Gastrocnemius medialis (tissue), 4 donors: ENCODE results near the gene AUTS2. TPM values are rescaled to one million over a fixed set of nuclear protein-coding genes. Genes with fewer than 3 reads are reported as not detected.

Experiments used
- ATAC-seq, 2 donors: fragments of 150-250 bp; one replicate each; pipeline ENCODE4 v1.9.1; 2016
- DNase-seq, 2 donors: peaks; one replicate each; pipeline ENCODE4 v3.0.0-alpha.2; 2019
- H3K27ac ChIP-seq, 4 donors: fragments of 200-600 bp; sonication (generic); 1 replicate in 1 of 4; 2 replicates in 3 of 4; pipeline ENCODE4 v1.5.1; 2016 to 2018; ENCODE audit warnings: mild to moderate bottlenecking in 2 of 4, moderate library complexity in 1 of 4
- H3K27me3 ChIP-seq, 3 donors: fragments of 200-600 bp; sonication (generic) in 2 of 3; 1 replicate in 1 of 3; 2 replicates in 2 of 3; pipeline versions ENCODE4 v1.5.1 to v1.6.0; 2016 to 2019; ENCODE audit warnings: mild to moderate bottlenecking in 1 of 3, moderate library complexity in 1 of 3
- H3K36me3 ChIP-seq, 2 donors: fragments of 200-600 bp; sonication (generic) in 1 of 2; one replicate each; pipeline ENCODE4 v1.5.1; 2017 to 2018
- H3K4me1 ChIP-seq, 2 donors: fragments of 200-600 bp; sonication (generic) in 1 of 2; one replicate each; pipeline ENCODE4 v1.5.1; 2016 to 2017; ENCODE audit warnings: mild to moderate bottlenecking in 2 of 2
- H3K4me3 ChIP-seq, 4 donors: fragments of 200-600 bp; sonication (generic) in 3 of 4; 1 replicate in 1 of 4; 2 replicates in 3 of 4; pipeline ENCODE4 v1.5.1; 2016 to 2019; ENCODE audit warnings: mild to moderate bottlenecking in 2 of 4
- H3K9me3 ChIP-seq, 3 donors: fragments of 200-600 bp; sonication (generic) in 2 of 3; 1 replicate in 1 of 3; 2 replicates in 2 of 3; pipeline ENCODE4 v1.5.1; 2016 to 2019
- CTCF ChIP-seq, 5 experiments: fragments of 450-650 bp in 3 of 5; fragments of 200-600 bp in 2 of 5; sonication (generic) in 2 of 5; IDR thresholded peaks in 4 of 5; conservative IDR thresholded peaks in 1 of 5; 1 replicate in 4 of 5; 2 replicates in 1 of 5; pipeline ENCODE4 v1.5.1; 2016 to 2019; ENCODE audit warnings: antibody characterized with exemption in 5 of 5, mild to moderate bottlenecking in 3 of 5, moderate library complexity in 3 of 5
- POLR2A ChIP-seq, 2 donors: fragments of 450-650 bp; IDR thresholded peaks; one replicate each; pipeline ENCODE4 v1.6.1; 2017; ENCODE audit warnings: antibody characterized with exemption in 2 of 2, mild to moderate bottlenecking in 2 of 2, moderate library complexity in 2 of 2
- in situ Hi-C, 4 donors: fragments of 200-750 bp; cut with MboI; loops; one replicate each; pipeline versions ENCODE4 v1.15.0 to v1.8.0; 2017; ENCODE audit warnings: low sequenced_read_pairs in 4 of 4
- intact Hi-C: fragments of 100-400 bp; cut with DNase I; formaldehyde crosslinking; loops from one replicate; pipeline ENCODE4 v1.15.1; 2023; ENCODE audit warnings: low total_unique reads
- total RNA-seq, 4 donors: library from RNA; depleted of rRNA; stranded (reverse); fragments of >200 nt; gene quantifications; one replicate each; pipeline versions ENCODE4 v1.1.0 to v1.2.3, GENCODE V29; 2016

The AUTS2 gene
- total RNA-seq, 4 donors from 2014 or later = 2.5 to 16.2 (median 8.5) TPM

- DNase-seq = no peak
- TF ChIP-seq CTCF (IDR thresholded peaks at IDR 0.05 in 4 of 5, conservative IDR thresholded peaks at IDR 0.05 in 1 of 5) (no peak), POLR2A (IDR thresholded peaks at IDR 0.05) (no peak)
- Histone ChIP-seq H3K9me3 (no peaks in the 10 kb centered on the region), H3K36me3 (no peaks in the 10 kb centered on the region), H3K27ac (no peak overlapping the region), H3K27me3 (no peaks in the 10 kb centered on the region), H3K4me1 (no peaks in the 10 kb centered on the region), H3K4me3 (no peak overlapping the region)
- in situ Hi-C loops (no loop called here), intact Hi-C loops (no loop called here)
- no peak for ATAC-seq
Observed at GRCh38 chr7:70113536-70113935, 515.3 kb downstream of the AUTS2 start.

GRCh38 chr7:70114806-70115205 lies 516.5 kb downstream of the AUTS2 start:
- TF ChIP-seq CTCF (IDR thresholded peaks at IDR 0.05 in 4 of 5, conservative IDR thresholded peaks at IDR 0.05 in 1 of 5) = no peak
- no peak for TF ChIP-seq POLR2A (IDR thresholded peaks at IDR 0.05)
- no peaks in the 10 kb centered on the region for H3K9me3 ChIP-seq
- H3K36me3 ChIP-seq = no peaks in the 10 kb centered on the region
- H3K27me3 ChIP-seq = no peaks in the 10 kb centered on the region
- intact Hi-C loops = no loop called here
- ATAC-seq = no peak
- no peak overlapping the region for H3K4me3 ChIP-seq
- in situ Hi-C loops = no loop called here
- H3K27ac ChIP-seq = no peak overlapping the region
- no peaks in the 10 kb centered on the region for H3K4me1 ChIP-seq
- DNase-seq = no peak

- H3K27me3 ChIP-seq = no peaks in the 10 kb centered on the region
Observed at GRCh38 chr7:70116244-70116643, 518.0 kb downstream of the AUTS2 start.

GRCh38 chr7:70116867-70117266 lies 518.6 kb downstream of the AUTS2 start:
- no peak overlapping the region for H3K4me3 ChIP-seq
- TF ChIP-seq CTCF (IDR thresholded peaks at IDR 0.05 in 4 of 5, conservative IDR thresholded peaks at IDR 0.05 in 1 of 5) (no peak), POLR2A (IDR thresholded peaks at IDR 0.05) (no peak)

More at GRCh38 chr7:70116244-70116643, 518.0 kb downstream of the AUTS2 start:
- DNase-seq = no peak
- no peaks in the 10 kb centered on the region for H3K36me3 ChIP-seq
- H3K27ac ChIP-seq = no peak overlapping the region
- H3K4me1 ChIP-seq = no peaks in the 10 kb centered on the region
- in situ Hi-C loops = no loop called here
- intact Hi-C loops = no loop called here
- no peak for ATAC-seq
- H3K4me3 ChIP-seq = no peak overlapping the region
- peaks cover 0 to 3% (median 0%) of the 10 kb centered on the region in 3 donors for H3K9me3 ChIP-seq
- no peak for TF ChIP-seq POLR2A (IDR thresholded peaks at IDR 0.05)
- TF ChIP-seq CTCF (IDR thresholded peaks at IDR 0.05 in 4 of 5, conservative IDR thresholded peaks at IDR 0.05 in 1 of 5) = no peak

GRCh38 chr7:70120851-70121250 lies 522.6 kb downstream of the AUTS2 start:
- no peaks in the 10 kb centered on the region for H3K36me3 ChIP-seq
- intact Hi-C loops (no loop called here), in situ Hi-C loops (no loop called here)
- H3K9me3 ChIP-seq = peaks cover 0 to 6% (median 0%) of the 10 kb centered on the region in 3 donors
- no peaks in the 10 kb centered on the region for H3K4me1 ChIP-seq
- no peak overlapping the region for H3K27ac ChIP-seq
- no peaks in the 10 kb centered on the region for H3K27me3 ChIP-seq
- ATAC-seq = no peak
- no peak for DNase-seq
- TF ChIP-seq POLR2A (IDR thresholded peaks at IDR 0.05) (no peak), CTCF (IDR thresholded peaks at IDR 0.05 in 4 of 5, conservative IDR thresholded peaks at IDR 0.05 in 1 of 5) (no peak)
- H3K4me3 ChIP-seq = no peak overlapping the region

More at GRCh38 chr7:70116867-70117266, 518.6 kb downstream of the AUTS2 start:
- Histone ChIP-seq H3K4me1 (no peaks in the 10 kb centered on the region), H3K27ac (no peak overlapping the region), H3K27me3 (no peaks in the 10 kb centered on the region), H3K36me3 (no peaks in the 10 kb centered on the region), H3K9me3 (peaks cover 0 to 6% (median 0%) of the 10 kb centered on the region in 3 donors)
- DNase-seq (no peak), ATAC-seq (no peak)
- intact Hi-C loops = no loop called here
- in situ Hi-C loops = no loop called here
